ENCODE data around the gene AQP7.
"Not testable (repeated sequence)": the region's sequence is repeated elsewhere in the genome, so short reads cannot be mapped to it uniquely, and the experiment has no call there.

DNA sequence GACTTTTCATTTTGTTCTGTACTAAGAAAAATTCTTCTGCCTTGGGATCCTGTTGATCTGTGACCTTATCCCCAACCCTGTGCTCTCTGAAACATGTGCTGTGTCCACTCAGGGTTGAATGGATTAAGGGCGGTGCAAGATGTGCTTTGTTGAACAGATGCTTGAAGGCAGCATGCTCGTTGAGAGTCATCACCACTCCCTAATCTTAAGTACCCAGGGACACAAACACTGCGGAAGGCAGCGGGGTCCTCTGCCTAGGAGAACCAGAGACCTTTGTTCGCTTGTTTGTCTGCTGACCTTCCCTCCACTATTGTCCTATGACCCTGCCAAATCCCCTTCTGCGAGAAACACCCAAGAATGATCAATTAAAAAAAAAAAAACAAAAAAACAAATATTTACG lies 21.7 kb upstream of the AQP7 start:
- TF ChIP-seq POLR2A (IDR thresholded peaks at IDR 0.05), result not testable (repeated sequence)
- TF ChIP-seq, protein P1, sequence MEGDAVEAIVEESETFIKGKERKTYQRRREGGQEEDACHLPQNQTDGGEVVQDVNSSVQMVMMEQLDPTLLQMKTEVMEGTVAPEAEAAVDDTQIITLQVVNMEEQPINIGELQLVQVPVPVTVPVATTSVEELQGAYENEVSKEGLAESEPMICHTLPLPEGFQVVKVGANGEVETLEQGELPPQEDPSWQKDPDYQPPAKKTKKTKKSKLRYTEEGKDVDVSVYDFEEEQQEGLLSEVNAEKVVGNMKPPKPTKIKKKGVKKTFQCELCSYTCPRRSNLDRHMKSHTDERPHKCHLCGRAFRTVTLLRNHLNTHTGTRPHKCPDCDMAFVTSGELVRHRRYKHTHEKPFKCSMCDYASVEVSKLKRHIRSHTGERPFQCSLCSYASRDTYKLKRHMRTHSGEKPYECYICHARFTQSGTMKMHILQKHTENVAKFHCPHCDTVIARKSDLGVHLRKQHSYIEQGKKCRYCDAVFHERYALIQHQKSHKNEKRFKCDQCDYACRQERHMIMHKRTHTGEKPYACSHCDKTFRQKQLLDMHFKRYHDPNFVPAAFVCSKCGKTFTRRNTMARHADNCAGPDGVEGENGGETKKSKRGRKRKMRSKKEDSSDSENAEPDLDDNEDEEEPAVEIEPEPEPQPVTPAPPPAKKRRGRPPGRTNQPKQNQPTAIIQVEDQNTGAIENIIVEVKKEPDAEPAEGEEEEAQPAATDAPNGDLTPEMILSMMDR (IDR thresholded peaks at IDR 0.05), result not testable (repeated sequence)

All from adrenal gland (tissue), 5 donors.